ENCODE results near the gene SLIT3. TPM values are rescaled to one million over a fixed set of nuclear protein-coding genes. Genes with fewer than 3 reads are reported as not detected.

The SLIT3 gene
- total and polyA plus RNA-seq, 2 donors: 8.4 to 9.2 TPM

DNA sequence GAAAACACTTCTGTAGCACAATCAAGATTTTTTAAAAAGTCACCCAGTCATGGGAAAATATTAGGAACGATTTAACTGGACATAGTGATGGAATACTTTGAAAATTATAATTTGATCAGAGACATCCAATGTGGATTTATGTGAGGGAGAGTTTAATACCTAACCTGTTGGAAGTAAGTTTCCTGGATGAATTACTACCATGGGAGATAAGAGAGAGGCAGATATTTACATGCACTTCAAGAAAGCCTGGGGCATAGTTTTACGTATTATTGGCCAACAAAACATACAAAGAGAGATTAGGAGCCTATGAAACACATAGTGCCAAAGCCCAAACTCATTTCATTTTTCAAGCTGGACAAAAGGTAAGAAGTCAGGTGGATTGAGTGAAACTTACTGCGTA lies 336.8 kb downstream of the SLIT3 start:
- no peak for DNase-seq (ENCODE audit: low read depth in 6 of 9, low spot score in 9 of 9)
- H3K9me3 ChIP-seq (ENCODE audit: control insufficient read depth in 2 of 2, insufficient read depth in 1 of 2, low read length in 1 of 2): no peaks in the 10 kb centered on the region
- 95% methylated on average over 3 of the region's 3 CpGs for WGBS

DNA sequence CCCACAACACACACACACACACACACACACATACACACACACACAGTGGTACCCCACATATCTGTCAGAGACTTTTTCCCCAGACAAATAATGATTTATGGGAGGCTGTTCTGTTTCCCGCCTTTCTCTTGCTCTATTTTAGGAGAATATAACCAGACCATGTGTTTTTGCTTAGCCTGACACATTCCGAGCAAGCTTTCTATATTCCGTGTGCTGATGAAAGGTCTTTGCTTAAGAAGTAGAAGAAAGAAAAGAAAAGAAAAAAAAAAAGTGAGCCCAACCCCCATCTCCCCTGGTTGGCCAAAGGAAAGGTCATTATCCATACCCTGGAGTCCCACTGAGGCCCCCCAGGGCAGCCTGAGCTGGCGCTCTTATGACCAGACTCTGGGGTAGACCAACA lies 338.6 kb downstream of the SLIT3 start:
- DNase-seq (ENCODE audit: low read depth in 6 of 9, low spot score in 9 of 9): no peak

More for the DNA sequence above, 336.8 kb downstream of the SLIT3 start:
- Histone ChIP-seq H3K27me3 (ENCODE audit: control insufficient read depth in 2 of 2, insufficient read depth in 1 of 2, low read length in 1 of 2) (no peaks in the 10 kb centered on the region), H3K36me3 (ENCODE audit: control insufficient read depth in 2 of 2, insufficient read depth in 2 of 2, low read length in 1 of 2) (no peaks in the 10 kb centered on the region), H3K27ac (ENCODE audit: low read depth in 1 of 2, low read length in 1 of 2) (no peak overlapping the region), H3K4me3 (ENCODE audit: low read length in 2 of 2) (no peak overlapping the region), H3K4me1 (ENCODE audit: control insufficient read depth in 2 of 2, insufficient read depth in 2 of 2, low read length in 2 of 2) (no peaks in the 10 kb centered on the region)

DNA sequence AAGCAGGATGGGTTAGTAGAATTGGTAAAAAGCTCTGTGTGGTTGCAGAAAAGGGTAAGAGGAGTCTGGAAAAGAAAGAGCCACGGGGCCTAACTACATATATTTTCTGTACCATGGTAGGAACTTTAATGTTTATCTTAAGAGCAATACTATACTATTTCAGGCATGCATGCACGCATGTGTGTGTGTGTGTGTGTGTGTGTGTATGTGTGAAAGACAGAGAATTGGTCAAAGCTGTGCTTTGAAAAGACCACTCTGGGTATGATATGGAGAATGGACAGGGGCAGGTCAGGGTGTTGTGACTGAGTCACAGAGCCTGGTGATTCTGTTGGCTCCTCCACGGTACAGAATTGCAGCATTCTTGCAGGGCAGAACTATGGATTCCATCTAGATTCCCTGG lies 339.3 kb downstream of the SLIT3 start:
- WGBS: 91% methylated on average over 3 of the region's 3 CpGs
- Histone ChIP-seq H3K9me3 (ENCODE audit: control insufficient read depth in 2 of 2, insufficient read depth in 1 of 2, low read length in 1 of 2) (no peaks in the 10 kb centered on the region), H3K27ac (ENCODE audit: low read depth in 1 of 2, low read length in 1 of 2) (no peak overlapping the region), H3K36me3 (ENCODE audit: control insufficient read depth in 2 of 2, insufficient read depth in 2 of 2, low read length in 1 of 2) (no peaks in the 10 kb centered on the region), H3K4me1 (ENCODE audit: control insufficient read depth in 2 of 2, insufficient read depth in 2 of 2, low read length in 2 of 2) (no peaks in the 10 kb centered on the region), H3K4me3 (ENCODE audit: low read length in 2 of 2) (no peak overlapping the region), H3K27me3 (ENCODE audit: control insufficient read depth in 2 of 2, insufficient read depth in 1 of 2, low read length in 1 of 2) (no peaks in the 10 kb centered on the region)
- no peak for DNase-seq (ENCODE audit: low read depth in 6 of 9, low spot score in 9 of 9)

More for the DNA sequence above, 338.6 kb downstream of the SLIT3 start:
- Histone ChIP-seq H3K4me1 (ENCODE audit: control insufficient read depth in 2 of 2, insufficient read depth in 2 of 2, low read length in 2 of 2) (no peaks in the 10 kb centered on the region), H3K27ac (ENCODE audit: low read depth in 1 of 2, low read length in 1 of 2) (no peak overlapping the region), H3K4me3 (ENCODE audit: low read length in 2 of 2) (no peak overlapping the region), H3K36me3 (ENCODE audit: control insufficient read depth in 2 of 2, insufficient read depth in 2 of 2, low read length in 1 of 2) (no peaks in the 10 kb centered on the region), H3K27me3 (ENCODE audit: control insufficient read depth in 2 of 2, insufficient read depth in 1 of 2, low read length in 1 of 2) (no peaks in the 10 kb centered on the region), H3K9me3 (ENCODE audit: control insufficient read depth in 2 of 2, insufficient read depth in 1 of 2, low read length in 1 of 2) (no peaks in the 10 kb centered on the region)
- 96% methylated on average over 4 of the region's 4 CpGs for WGBS

DNA sequence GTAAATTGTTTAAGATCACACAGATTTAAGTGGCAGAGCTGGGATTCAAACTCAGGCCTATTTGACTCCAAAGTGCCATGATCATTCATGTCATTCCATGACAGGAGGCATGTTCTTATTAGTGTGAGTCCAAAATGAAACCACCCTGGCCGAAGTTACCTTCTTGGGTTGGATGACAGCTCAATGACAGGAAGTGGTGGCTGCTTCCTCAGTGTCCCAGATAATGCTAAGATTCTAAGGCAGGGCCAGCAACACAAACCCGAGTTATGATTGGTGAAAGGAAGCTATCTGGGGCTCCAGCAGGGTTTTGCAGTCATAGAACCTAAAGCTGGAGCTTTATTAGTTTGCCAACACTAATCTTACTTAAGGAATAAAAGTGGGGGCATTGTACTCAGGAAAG lies 340.4 kb downstream of the SLIT3 start:
- H3K4me1 ChIP-seq (ENCODE audit: control insufficient read depth in 2 of 2, insufficient read depth in 2 of 2, low read length in 2 of 2): no peaks in the 10 kb centered on the region
- no peaks in the 10 kb centered on the region for H3K9me3 ChIP-seq (ENCODE audit: control insufficient read depth in 2 of 2, insufficient read depth in 1 of 2, low read length in 1 of 2)
- no peak overlapping the region for H3K4me3 ChIP-seq (ENCODE audit: low read length in 2 of 2)
- no peaks in the 10 kb centered on the region for H3K36me3 ChIP-seq (ENCODE audit: control insufficient read depth in 2 of 2, insufficient read depth in 2 of 2, low read length in 1 of 2)
- WGBS: 12% methylated on average over 2 of the region's 2 CpGs
- no peak overlapping the region for H3K27ac ChIP-seq (ENCODE audit: low read depth in 1 of 2, low read length in 1 of 2)
- DNase-seq (ENCODE audit: low read depth in 6 of 9, low spot score in 9 of 9): no peak
- no peaks in the 10 kb centered on the region for H3K27me3 ChIP-seq (ENCODE audit: control insufficient read depth in 2 of 2, insufficient read depth in 1 of 2, low read length in 1 of 2)

DNA sequence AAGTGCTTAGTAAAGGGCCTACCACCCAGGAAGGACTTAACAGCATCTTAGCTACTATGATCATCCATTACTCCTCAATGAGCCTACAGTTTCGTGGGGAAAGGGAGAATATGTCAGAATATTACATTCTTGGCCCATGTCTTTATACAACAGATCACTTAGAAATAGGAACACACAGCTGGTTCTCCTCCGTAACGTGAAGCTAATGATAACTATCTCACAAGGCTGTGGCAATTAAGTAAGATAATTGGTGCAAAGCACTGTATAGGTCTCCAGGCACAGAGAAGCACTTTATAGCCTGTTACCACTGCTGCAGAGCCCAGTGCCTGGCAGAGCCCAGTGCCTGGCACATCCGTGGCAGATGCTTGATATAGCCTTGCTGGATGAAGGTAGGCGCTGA lies 347.6 kb downstream of the SLIT3 start:
- 75% methylated on average over 5 of the region's 5 CpGs for WGBS
- Histone ChIP-seq H3K27me3 (ENCODE audit: control insufficient read depth in 2 of 2, insufficient read depth in 1 of 2, low read length in 1 of 2) (no peaks in the 10 kb centered on the region), H3K4me1 (ENCODE audit: control insufficient read depth in 2 of 2, insufficient read depth in 2 of 2, low read length in 2 of 2) (no peaks in the 10 kb centered on the region), H3K4me3 (ENCODE audit: low read length in 2 of 2) (no peak overlapping the region), H3K36me3 (ENCODE audit: control insufficient read depth in 2 of 2, insufficient read depth in 2 of 2, low read length in 1 of 2) (no peaks in the 10 kb centered on the region), H3K9me3 (ENCODE audit: control insufficient read depth in 2 of 2, insufficient read depth in 1 of 2, low read length in 1 of 2) (no peaks in the 10 kb centered on the region), H3K27ac (ENCODE audit: low read depth in 1 of 2, low read length in 1 of 2) (no peak overlapping the region)
- no peak for DNase-seq (ENCODE audit: low read depth in 6 of 9, low spot score in 9 of 9)

DNA sequence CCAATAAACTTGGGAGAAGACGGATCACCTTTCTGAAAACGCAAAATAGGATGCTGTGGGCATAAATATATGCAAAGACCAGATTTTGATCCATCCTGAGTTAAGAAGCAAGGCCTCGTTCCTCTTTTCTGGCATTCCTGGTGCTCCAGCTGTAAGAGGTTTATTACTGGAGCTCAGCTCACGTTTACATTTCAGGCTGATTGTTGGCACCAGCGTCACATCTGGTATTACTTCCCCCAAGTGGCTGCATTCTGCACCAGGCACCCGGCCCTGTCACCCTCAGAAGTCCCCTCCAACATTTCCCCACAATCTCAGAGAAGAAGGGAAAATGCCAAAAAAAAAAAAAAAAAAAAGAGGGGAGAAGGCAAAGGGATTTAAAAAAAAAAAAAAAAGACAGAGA lies 348.7 kb downstream of the SLIT3 start:
- no peak for DNase-seq (ENCODE audit: low read depth in 6 of 9, low spot score in 9 of 9)
- 96% methylated on average over 6 of the region's 6 CpGs for WGBS
- Histone ChIP-seq H3K36me3 (ENCODE audit: control insufficient read depth in 2 of 2, insufficient read depth in 2 of 2, low read length in 1 of 2) (no peaks in the 10 kb centered on the region), H3K27ac (ENCODE audit: low read depth in 1 of 2, low read length in 1 of 2) (no peak overlapping the region), H3K4me1 (ENCODE audit: control insufficient read depth in 2 of 2, insufficient read depth in 2 of 2, low read length in 2 of 2) (no peaks in the 10 kb centered on the region), H3K9me3 (ENCODE audit: control insufficient read depth in 2 of 2, insufficient read depth in 1 of 2, low read length in 1 of 2) (no peaks in the 10 kb centered on the region), H3K27me3 (ENCODE audit: control insufficient read depth in 2 of 2, insufficient read depth in 1 of 2, low read length in 1 of 2) (no peaks in the 10 kb centered on the region), H3K4me3 (ENCODE audit: low read length in 2 of 2) (no peak overlapping the region)

DNA sequence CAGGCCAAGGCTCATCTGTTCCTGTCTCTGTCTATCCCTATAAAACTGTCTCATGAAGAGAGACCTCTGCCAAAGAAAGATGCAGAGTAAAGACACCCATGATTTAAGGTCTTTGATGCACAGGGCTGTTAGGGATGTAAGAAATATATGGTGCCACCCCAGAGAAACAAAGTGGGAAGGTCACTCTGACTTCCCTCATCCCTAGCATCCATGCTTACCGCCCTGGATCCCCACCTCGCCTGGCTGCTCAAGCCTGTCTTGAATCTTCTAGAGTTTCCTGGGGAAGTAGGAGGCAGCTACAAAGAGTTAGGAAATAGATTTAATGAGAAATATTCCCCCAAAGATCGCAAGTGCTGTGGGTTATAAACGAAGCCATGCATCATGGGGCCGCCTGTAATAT lies 349.2 kb downstream of the SLIT3 start:
- Histone ChIP-seq H3K27ac (ENCODE audit: low read depth in 1 of 2, low read length in 1 of 2) (no peak overlapping the region), H3K9me3 (ENCODE audit: control insufficient read depth in 2 of 2, insufficient read depth in 1 of 2, low read length in 1 of 2) (no peaks in the 10 kb centered on the region), H3K4me3 (ENCODE audit: low read length in 2 of 2) (no peak overlapping the region), H3K36me3 (ENCODE audit: control insufficient read depth in 2 of 2, insufficient read depth in 2 of 2, low read length in 1 of 2) (no peaks in the 10 kb centered on the region), H3K4me1 (ENCODE audit: control insufficient read depth in 2 of 2, insufficient read depth in 2 of 2, low read length in 2 of 2) (no peaks in the 10 kb centered on the region), H3K27me3 (ENCODE audit: control insufficient read depth in 2 of 2, insufficient read depth in 1 of 2, low read length in 1 of 2) (no peaks in the 10 kb centered on the region)
- no peak for DNase-seq (ENCODE audit: low read depth in 6 of 9, low spot score in 9 of 9)
- 98% methylated on average over 5 of the region's 5 CpGs for WGBS

DNA sequence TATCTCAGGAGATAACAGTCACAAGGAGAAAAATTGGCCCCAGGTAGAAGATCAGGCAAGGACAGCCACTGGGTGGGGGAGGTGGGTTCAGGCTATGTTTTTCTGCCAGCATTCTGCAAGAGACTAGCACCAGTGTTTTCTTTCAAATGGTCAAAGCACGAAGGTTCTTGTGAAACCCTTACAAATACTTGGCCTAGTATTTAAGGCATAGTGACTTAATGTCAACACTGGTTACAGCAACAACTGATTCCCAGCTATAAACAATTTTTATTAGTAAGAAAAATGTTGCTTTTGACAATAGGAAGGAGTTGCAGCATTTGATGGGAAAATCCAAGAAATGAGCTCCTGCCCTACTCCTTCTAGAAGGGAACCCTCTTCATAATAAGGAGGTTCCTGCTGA lies 349.6 kb downstream of the SLIT3 start:
- H3K27ac ChIP-seq (ENCODE audit: low read depth in 1 of 2, low read length in 1 of 2): no peak overlapping the region
- no peaks in the 10 kb centered on the region for H3K27me3 ChIP-seq (ENCODE audit: control insufficient read depth in 2 of 2, insufficient read depth in 1 of 2, low read length in 1 of 2)
- no peaks in the 10 kb centered on the region for H3K4me1 ChIP-seq (ENCODE audit: control insufficient read depth in 2 of 2, insufficient read depth in 2 of 2, low read length in 2 of 2)
- no peak for DNase-seq (ENCODE audit: low read depth in 6 of 9, low spot score in 9 of 9)
- H3K4me3 ChIP-seq (ENCODE audit: low read length in 2 of 2): no peak overlapping the region
- 92% methylated on average over 1 of the region's 1 CpG for WGBS
- no peaks in the 10 kb centered on the region for H3K9me3 ChIP-seq (ENCODE audit: control insufficient read depth in 2 of 2, insufficient read depth in 1 of 2, low read length in 1 of 2)
- H3K36me3 ChIP-seq (ENCODE audit: control insufficient read depth in 2 of 2, insufficient read depth in 2 of 2, low read length in 1 of 2): no peaks in the 10 kb centered on the region

DNA sequence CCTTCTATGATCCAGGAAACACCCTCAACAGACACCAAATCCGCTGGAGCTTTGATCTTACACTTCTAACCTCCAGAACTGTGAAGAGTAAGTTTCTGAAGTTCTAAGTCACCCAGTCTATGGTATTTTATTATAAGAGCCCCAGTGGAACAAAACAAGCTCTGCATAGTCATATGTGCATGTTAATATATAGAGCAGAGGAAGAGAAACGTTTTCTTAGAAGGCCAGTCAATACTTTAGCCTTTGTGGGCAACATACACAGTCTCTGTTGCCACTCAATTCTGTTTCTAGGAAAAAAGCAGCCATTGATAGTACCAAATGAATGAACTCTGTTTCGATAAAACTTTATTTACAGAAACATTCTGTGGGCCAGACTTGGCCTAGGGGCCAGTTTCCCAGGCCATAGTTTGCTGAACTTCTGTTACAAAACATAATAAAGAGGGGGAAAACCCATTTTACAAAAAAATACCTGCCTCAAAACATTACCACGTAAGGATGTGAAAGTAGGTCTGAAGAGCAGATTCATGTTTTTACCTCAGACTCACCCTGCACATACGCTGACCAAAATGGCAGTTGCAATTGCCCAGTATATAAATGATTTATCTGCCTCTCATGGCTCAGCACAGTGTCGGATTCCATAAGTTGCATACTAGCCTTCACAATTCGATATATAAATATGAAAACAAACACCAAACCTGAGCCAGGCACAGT lies 350.5 kb downstream of the SLIT3 start:
- DNase-seq (ENCODE audit: low read depth in 6 of 9, low spot score in 9 of 9): no peak
- no peaks in the 10 kb centered on the region for H3K9me3 ChIP-seq (ENCODE audit: control insufficient read depth in 2 of 2, insufficient read depth in 1 of 2, low read length in 1 of 2)
- no peaks in the 10 kb centered on the region for H3K4me1 ChIP-seq (ENCODE audit: control insufficient read depth in 2 of 2, insufficient read depth in 2 of 2, low read length in 2 of 2)
- WGBS: 91% methylated on average over 7 of the region's 7 CpGs
- no peak overlapping the region for H3K27ac ChIP-seq (ENCODE audit: low read depth in 1 of 2, low read length in 1 of 2)
- H3K27me3 ChIP-seq (ENCODE audit: control insufficient read depth in 2 of 2, insufficient read depth in 1 of 2, low read length in 1 of 2): no peaks in the 10 kb centered on the region
- H3K36me3 ChIP-seq (ENCODE audit: control insufficient read depth in 2 of 2, insufficient read depth in 2 of 2, low read length in 1 of 2): no peaks in the 10 kb centered on the region
- no peak overlapping the region for H3K4me3 ChIP-seq (ENCODE audit: low read length in 2 of 2)

All from thymus (tissue), 11 donors.